HEK293T (cell line): Measurements from ENCODE around the gene GRIN2A.

Source experiments
- CTCF ChIA-PET: fragments of 350-600 bp; formaldehyde crosslinking; extraction: SDS; loops from one replicate; lab custom pipeline; 2021; ENCODE audit warnings: antibody characterized with exemption, inconsistent platforms; lab: Yijun Ruan, JAX
- POLR2A ChIA-PET: fragments of 350-600 bp; formaldehyde crosslinking; extraction: SDS; loops from one replicate; lab custom pipeline; 2020; ENCODE audit warnings: antibody characterized with exemption, inconsistent platforms; lab: Yijun Ruan, JAX
- DNase-seq: peaks from one replicate; pipeline ENCODE4 v3.0.0; 2012; ENCODE audit warnings: mixed read lengths; ENCODE audit errors: extremely low spot score
- ARNT ChIP-seq: fragments of 450-650 bp; IDR thresholded peaks from 2 replicates; pipeline ENCODE4 v1.6.1; 2017; ENCODE audit warnings: mild to moderate bottlenecking
- BHLHE40 ChIP-seq: fragments of 450-650 bp; IDR thresholded peaks from 2 replicates; pipeline ENCODE4 v1.6.1; 2016; ENCODE audit warnings: mild to moderate bottlenecking, moderate library complexity, borderline replicate concordance
- CTBP1 ChIP-seq: fragments of 450-650 bp; IDR thresholded peaks from 2 replicates; pipeline ENCODE4 v1.6.1; 2016; ENCODE audit warnings: borderline replicate concordance
- ELF4 ChIP-seq: fragments of 450-650 bp; IDR thresholded peaks from 2 replicates; pipeline ENCODE4 v1.6.1; 2017; ENCODE audit warnings: antibody characterized with exemption
- FOXA1 ChIP-seq: fragments of 450-650 bp; IDR thresholded peaks from 2 replicates; pipeline ENCODE4 v1.6.1; 2016; ENCODE audit warnings: mild to moderate bottlenecking
- FOXK2 ChIP-seq: fragments of 450-650 bp; IDR thresholded peaks from 2 replicates; pipeline ENCODE4 v1.6.1; 2016; ENCODE audit warnings: mild to moderate bottlenecking
- FOXM1 ChIP-seq: fragments of 450-650 bp; IDR thresholded peaks from 2 replicates; pipeline ENCODE4 v1.6.1; 2017; ENCODE audit warnings: mild to moderate bottlenecking, borderline replicate concordance
- HDGF ChIP-seq: fragments of 450-650 bp; IDR thresholded peaks from 2 replicates; pipeline ENCODE4 v1.6.1; 2017; ENCODE audit warnings: antibody characterized with exemption, borderline replicate concordance
- L3MBTL2 ChIP-seq: fragments of 450-650 bp; conservative IDR thresholded peaks from 2 replicates; pipeline ENCODE4 v1.6.1; 2016; ENCODE audit warnings: mild to moderate bottlenecking
- LEF1 ChIP-seq: fragments of 450-650 bp; IDR thresholded peaks from 2 replicates; pipeline ENCODE4 v1.6.1; 2017; ENCODE audit warnings: mild to moderate bottlenecking, borderline replicate concordance
- NFRKB ChIP-seq: fragments of 450-650 bp; IDR thresholded peaks from 2 replicates; pipeline ENCODE4 v1.6.1; 2016; ENCODE audit warnings: mild to moderate bottlenecking, moderate library complexity
- SP1 ChIP-seq: fragments of 450-650 bp; IDR thresholded peaks from 2 replicates; pipeline ENCODE4 v1.6.1; 2017
- SUZ12 ChIP-seq: fragments of 450-650 bp; IDR thresholded peaks from 2 replicates; pipeline ENCODE4 v1.6.1; 2016; ENCODE audit warnings: mild to moderate bottlenecking
- TARDBP ChIP-seq: fragments of 450-650 bp; IDR thresholded peaks from 2 replicates; pipeline ENCODE4 v1.6.1; 2016
- ZNF384 ChIP-seq: fragments of 450-650 bp; IDR thresholded peaks from 2 replicates; pipeline ENCODE4 v1.6.1; 2016
- TF ChIP-seq, protein P1 (sequence below): fragments of 450-650 bp; IDR thresholded peaks from 2 replicates; pipeline ENCODE4 v1.6.1; 2016

Gene GRIN2A

DNA sequence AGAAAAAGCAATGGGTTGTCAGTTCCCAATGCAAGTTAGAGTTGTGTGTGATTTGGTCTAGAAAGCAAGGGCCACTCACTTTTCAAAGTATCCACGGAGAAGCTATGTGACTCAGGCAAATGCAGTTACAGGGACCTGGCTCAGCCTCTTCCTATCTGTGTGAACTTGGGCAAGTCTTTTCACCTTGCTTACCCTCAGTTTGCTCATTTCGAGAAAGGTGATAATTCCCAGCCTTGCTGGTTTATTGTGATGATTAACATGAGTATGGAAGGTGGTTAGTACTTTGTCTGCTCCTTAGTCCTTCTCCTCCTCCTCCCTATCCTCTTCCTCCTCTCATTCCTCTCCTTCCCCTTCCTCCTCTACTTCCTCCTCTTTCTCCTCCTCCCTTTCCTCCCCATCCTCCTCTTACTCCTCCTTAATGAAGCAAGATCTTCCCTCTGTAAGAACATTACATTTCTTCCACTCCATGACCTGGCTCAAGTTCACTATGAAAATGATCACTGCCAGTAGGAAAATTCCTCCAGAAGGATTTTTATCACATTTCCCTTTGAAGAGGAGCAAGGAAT lies 204.0 kb downstream of the GRIN2A start:
- TF ChIP-seq ZNF384 (no peak), FOXK2 (no peak), HDGF (no peak), SP1 (no peak), ELF4 (no peak), NFRKB (no peak), BHLHE40 (no peak)
- TF ChIP-seq, protein P1, sequence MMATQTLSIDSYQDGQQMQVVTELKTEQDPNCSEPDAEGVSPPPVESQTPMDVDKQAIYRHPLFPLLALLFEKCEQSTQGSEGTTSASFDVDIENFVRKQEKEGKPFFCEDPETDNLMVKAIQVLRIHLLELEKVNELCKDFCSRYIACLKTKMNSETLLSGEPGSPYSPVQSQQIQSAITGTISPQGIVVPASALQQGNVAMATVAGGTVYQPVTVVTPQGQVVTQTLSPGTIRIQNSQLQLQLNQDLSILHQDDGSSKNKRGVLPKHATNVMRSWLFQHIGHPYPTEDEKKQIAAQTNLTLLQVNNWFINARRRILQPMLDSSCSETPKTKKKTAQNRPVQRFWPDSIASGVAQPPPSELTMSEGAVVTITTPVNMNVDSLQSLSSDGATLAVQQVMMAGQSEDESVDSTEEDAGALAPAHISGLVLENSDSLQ = no peak
- ChIA-PET POLR2A (no interaction called here), CTCF (no interaction called here)
- no peak for DNase-seq

DNA sequence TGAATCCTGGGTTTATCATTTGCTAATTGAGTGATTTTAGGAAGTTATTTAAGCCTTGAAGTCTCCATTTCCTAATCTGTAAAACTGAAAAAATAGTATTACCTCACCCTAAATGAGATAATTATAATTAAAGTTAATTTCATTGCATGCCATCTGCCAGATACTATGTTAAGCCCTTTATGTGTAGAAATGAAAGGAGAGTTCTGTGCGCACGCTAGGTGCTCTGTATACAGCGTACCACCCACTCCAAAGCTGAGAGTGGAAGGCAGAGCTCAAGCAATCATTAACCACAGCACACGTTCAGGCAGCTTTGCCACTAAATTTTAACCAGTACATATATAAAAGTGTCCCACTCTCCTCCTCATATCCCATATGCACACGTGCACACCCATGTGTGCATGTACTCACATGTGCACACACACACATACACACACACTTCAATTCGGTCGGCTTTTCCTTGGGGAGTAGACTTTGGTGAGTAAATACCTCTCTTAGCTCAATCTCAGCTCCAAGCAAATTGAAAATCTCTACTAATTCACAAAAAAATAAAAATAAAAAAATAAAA lies 204.8 kb downstream of the GRIN2A start:
- CTCF ChIA-PET = no interaction called here
- POLR2A ChIA-PET = no interaction called here
- no peak for DNase-seq
- TF ChIP-seq CTBP1 (no peak), NFRKB (no peak), SUZ12 (no peak), LEF1 (no peak), ELF4 (no peak), ARNT (no peak), ZNF384 (no peak), FOXA1 (no peak), TARDBP (no peak), BHLHE40 (no peak), L3MBTL2 (no peak), FOXK2 (no peak), FOXM1 (no peak), HDGF (no peak), SP1 (no peak)
- TF ChIP-seq, protein P1 = no peak

DNA sequence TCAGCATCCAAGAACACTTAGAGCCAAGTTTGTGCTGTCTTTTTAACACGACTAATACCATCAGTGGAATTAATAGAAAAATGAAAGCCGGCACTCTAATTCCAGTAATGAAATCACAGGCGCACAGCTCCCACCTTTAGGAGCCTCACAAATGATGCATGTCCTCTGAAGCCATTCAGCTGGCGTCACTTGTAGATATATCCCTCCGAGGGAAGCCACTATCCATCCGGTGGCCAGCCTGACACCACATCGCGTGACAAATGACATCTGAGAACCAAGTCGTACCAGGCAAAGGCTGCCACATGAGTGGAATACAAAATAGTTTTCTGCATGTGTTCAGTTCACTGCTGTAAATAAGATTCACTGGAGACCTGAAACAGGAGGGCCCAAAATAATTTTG lies 205.6 kb downstream of the GRIN2A start:
- TF ChIP-seq, protein P1 = no peak
- TF ChIP-seq HDGF (no peak), LEF1 (no peak)

DNA sequence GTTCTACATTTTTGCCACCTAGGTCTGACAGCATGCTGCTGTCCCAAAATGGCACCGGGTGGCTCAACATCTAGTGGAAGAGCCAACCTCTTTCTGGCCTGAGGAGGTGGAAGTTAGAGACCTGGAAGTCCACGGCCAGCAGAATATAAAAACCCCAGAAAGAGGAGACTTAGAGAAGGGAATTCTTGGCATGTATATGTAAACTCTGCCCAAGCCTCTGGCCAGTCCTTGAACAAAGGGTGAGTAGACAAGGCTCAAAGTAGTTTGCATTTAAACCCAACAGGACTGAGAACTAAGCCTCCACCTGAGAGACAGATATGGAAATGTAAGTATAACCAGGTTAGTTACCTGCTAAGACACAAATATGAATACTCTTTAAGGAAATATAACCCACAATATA lies 210.3 kb downstream of the GRIN2A start:
- no peak for DNase-seq
- TF ChIP-seq, protein P1 = no peak
- TF ChIP-seq L3MBTL2 (no peak), FOXM1 (no peak), BHLHE40 (no peak), HDGF (no peak), ARNT (no peak), FOXK2 (no peak), TARDBP (no peak)
- CTCF ChIA-PET = no interaction called here
- POLR2A ChIA-PET = no interaction called here

More for the DNA sequence above, 205.6 kb downstream of the GRIN2A start:
- ChIA-PET POLR2A (no interaction called here), CTCF (no interaction called here)
- no peak for DNase-seq

DNA sequence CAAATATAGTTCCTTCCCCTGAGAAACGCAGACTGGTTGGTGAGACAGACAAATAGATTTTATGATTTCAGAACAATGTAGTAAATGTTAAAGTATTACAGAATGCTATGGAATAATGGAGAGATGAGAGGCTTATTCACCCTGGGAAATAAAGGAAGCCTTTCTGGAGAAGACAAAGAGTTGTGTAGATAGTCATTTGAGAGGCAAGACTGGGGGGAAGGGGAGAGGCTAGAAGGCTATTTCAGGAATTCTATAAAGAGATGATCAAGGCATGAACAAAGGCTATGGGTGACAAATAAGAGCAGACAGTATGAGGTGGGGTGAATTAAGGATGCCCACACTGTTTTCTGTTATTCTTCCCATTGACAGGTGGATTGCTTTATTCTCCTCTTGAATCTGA lies 211.4 kb downstream of the GRIN2A start:
- POLR2A ChIA-PET = no interaction called here
- CTCF ChIA-PET = no interaction called here
- DNase-seq = no peak
- TF ChIP-seq LEF1 = no peak
- TF ChIP-seq SUZ12 = no peak
- TF ChIP-seq FOXA1 = no peak
- no peak for TF ChIP-seq NFRKB
- TF ChIP-seq SP1 = no peak
- TF ChIP-seq ARNT = no peak
- TF ChIP-seq ZNF384 = no peak
- no peak for TF ChIP-seq HDGF

DNA sequence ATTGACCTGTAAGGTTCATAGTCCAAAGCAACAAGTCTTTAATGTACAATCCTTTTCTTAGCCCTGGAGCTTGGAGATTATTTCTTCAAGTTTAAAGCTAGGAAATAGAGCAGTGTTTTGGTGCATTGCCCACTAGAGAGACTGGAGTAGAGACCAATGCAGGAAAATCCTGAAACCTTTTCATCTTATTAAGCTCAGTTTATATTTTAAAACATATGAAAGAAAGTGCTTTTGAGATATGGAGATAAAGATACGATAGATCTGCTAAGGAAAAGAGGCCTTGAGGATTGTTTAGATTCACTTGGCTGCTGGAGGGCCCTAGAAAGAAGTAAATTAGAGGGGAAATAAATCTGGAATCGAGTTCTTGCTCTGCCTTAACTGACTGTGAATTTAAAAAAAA lies 212.0 kb downstream of the GRIN2A start:
- DNase-seq = no peak
- TF ChIP-seq FOXM1 = no peak
- TF ChIP-seq NFRKB = no peak
- no peak for TF ChIP-seq CTBP1
- no peak for TF ChIP-seq SP1
- TF ChIP-seq ELF4 = no peak
- no peak for TF ChIP-seq TARDBP
- TF ChIP-seq, protein P1 = no peak
- no peak for TF ChIP-seq HDGF
- TF ChIP-seq ARNT = no peak
- ChIA-PET CTCF (no interaction called here), POLR2A (no interaction called here)
